GM18498 (cell line): ENCODE measurements around the gene RSBN1.
A peak's percentile ranks its signal among the peaks of the same experiment; 100 is the strongest.
"Not testable (repeated sequence)": the region's sequence is repeated elsewhere in the genome, so short reads cannot be mapped to it uniquely, and the experiment has no call there.

ENCODE experiments used
- ATAC-seq: cut with Tn5 transposase; IDR thresholded peaks from one replicate; pipeline ENCODE4 v1.9.1; 2021; ENCODE audit warnings: mild to moderate bottlenecking, moderate library complexity; ENCODE audit not compliant: unreplicated experiment

RSBN1 gene

GRCh38 chr1:113783254-113784103 is 28.8 kb downstream of the RSBN1 start:
- peak; percentile 83 for ATAC-seq

- ATAC-seq = no peak
These were observed 29.9 kb downstream of the RSBN1 start for GRCh38 chr1:113782406-113782805.

GRCh38 chr1:113780374-113781146 is 31.7 kb downstream of the RSBN1 start:
- ATAC-seq = peak; percentile 50

DNA sequence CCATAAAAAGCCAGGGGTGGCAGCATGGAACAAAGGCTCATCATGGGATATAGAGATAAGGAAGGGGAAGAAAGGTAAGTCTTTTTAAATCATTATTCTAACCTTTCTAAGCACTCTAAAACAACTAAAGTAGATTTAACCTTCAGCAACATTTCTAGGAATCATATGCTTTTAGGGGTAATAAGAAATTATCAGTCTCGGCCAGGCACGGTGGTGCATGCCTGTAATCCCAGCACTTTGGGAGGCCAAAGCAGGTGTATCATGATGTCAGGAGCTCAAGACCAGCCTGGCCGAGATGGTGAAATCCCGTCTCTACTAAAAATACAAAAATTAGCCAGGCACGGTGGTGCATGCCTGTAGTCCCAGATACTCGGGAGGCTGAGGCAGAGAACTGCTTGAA is 32.7 kb downstream of the RSBN1 start:
- no peak for ATAC-seq

GRCh38 chr1:113777561-113777960 is 34.7 kb downstream of the RSBN1 start:
- ATAC-seq = no peak

- ATAC-seq = no peak
These were observed 42.2 kb downstream of the RSBN1 start for GRCh38 chr1:113770031-113770430.

DNA sequence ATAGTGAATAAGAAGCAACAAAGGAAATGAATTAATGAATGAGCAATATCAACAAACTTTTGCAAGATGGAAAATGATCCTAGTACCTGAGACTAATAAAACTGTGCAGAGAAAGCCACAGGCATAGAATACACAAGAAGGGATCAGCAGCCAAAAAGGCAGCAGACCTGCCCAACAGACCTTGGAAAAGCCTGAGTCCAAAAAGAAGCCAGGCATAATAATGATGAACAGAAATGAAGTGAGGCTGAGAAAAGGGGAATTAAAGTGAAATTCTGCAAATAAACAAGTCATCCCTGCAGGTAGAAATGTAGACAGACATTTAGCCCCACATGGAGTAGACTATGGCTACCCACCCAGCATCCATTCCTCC is 42.7 kb downstream of the RSBN1 start:
- no peak for ATAC-seq

GRCh38 chr1:113768916-113769600 is 43.2 kb downstream of the RSBN1 start:
- ATAC-seq = no peak

DNA sequence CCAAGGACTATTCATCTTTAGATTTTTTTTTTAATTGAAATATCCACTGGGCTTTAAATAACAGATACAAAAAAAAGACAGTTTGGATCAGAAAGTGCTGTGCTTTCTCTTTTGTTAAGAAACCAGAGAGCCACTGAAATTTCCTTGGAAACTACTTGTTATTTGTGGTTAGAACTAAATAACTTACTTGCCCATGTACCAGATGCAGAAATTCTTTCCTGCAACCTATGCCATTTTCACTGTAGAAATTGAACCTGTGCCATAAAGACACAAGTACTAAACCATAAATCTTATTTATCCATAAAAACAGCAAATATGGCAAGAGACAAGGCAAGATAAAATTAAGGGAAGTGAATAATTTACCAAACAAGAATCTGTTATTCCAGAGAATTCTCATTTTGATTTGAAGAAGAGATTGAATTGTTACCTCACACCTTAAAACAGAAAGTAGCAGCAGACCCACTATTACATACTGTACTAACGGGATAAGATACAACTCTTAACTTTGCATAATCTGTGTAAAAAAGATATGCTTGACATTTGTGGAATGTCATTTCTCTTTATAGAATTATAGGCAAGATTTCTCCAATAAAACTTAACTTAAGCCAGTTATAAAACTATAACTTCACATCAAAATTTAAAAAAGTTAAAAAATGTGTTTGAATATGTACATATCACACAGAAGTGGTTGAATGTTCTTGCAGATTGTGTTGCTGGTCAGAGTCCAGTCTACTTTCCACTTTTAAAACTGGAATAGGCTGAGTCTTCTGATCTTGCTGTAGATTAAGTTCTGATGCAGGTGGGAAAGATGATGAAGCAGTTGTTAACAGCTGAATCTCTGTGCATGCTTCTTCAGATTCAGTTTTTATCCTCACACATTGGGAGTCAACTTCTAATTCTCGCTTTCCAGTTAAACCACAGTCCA is 46.7 kb downstream of the RSBN1 start:
- no peak for ATAC-seq

DNA sequence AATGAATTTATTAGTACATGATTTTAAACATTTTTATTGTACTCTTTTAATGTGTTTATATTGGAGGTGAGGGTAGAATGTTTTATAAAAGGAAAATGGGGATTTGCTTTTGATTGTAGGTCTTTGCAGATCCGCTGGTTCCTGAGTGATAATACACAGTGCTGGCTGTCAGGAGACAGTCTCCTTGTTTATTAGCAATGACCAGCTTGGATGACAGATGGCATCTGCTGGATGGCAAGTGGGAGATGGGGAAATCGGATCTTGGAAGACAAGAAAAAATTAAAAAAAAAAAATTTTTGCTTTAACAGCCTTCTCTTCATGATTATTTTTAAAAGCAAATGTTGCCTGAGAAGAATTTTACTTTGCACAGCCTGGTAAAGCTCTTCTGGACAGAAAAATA is 48.6 kb downstream of the RSBN1 start:
- ATAC-seq = no peak

GRCh38 chr1:113761937-113762336 is 50.3 kb downstream of the RSBN1 start:
- ATAC-seq = no peak

GRCh38 chr1:113760102-113761080 is 51.9 kb downstream of the RSBN1 start:
- ATAC-seq = no peak

- peak; percentile 89 for ATAC-seq
These were observed 52.8 kb downstream of the RSBN1 start, which contains the start of gene PHTF1 for GRCh38 chr1:113759333-113760101. Gene PHTF1, minus strand, starts transcription at chr1:113759486. Its CDS starts 783 bp downstream, at chr1:113758703.

DNA sequence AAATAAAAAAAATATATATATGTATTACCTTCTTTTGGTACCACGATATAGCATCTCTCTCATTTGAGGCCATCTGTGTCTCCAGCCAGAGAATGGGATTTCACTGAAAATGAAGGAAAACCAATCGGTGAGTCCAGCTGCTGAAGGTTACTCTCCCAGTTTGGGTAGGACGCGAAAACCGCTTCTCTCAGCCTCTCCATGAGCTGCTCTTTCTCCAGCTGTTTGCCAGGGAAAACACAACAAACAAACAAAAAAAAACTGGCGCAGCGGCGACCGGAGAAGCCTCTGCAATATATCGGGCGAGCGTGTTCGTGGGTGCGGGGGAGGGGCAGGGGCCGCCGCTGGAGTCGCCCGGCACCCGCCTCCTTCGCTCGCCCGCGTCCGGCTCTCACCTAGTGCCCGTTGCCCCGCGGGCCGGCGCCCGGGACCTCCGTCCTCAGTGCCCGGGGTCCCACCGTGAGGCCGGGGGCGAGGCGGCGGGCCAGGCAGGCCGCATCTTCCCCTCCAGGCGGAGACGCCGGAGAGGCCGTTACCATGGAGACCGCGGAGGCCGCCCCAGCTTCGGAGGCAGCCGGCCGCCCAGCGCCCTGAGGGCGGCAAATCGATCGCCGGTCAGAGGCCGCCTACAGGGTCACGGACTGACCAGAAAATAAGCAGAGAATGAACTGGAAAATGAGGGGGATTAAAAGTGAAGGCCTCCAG is 53.5 kb downstream of the RSBN1 start:
- peak; percentile 64 for ATAC-seq

DNA sequence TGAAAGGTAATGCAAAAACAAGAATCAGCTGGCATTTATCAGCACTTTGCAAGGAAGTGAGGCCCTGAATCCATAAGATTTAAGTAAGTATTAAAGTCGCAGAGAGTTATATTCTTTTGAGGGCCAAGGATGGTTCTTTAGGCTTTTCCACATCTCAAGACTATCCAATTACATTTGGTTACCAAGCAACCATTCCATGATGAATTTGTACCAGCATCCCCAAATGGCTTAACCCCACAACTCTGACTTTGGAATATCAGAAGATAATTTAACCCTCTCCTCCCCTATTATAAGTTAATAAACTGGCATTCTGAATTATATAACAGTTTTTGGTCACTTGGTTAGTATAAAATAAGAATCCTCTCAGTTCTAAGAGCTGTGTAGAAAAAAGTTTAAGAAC is 55.8 kb downstream of the RSBN1 start:
- no peak for ATAC-seq

- not testable (repeated sequence) for ATAC-seq
These were observed 58.9 kb downstream of the RSBN1 start for GRCh38 chr1:113753333-113753732.

- ATAC-seq = no peak
These were observed 60.8 kb downstream of the RSBN1 start for GRCh38 chr1:113751516-113751915.

DNA sequence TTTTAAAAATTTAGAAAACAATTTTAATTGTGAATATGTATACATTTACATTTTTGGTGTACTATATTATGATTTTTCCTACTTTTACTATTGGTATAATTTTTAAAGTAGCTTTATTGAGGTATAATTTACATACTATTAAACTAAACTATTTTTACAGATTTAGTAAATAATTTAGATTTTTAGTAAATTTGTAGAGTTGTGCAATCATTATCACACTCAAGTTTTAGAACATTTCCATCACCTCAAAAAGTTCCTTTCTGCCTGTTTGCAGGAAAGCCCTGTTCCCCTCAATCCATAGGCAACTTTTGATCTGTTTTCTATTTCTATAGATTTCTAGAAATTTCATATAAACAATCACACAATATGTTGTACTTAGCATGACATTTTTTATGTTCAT is 61.2 kb downstream of the RSBN1 start:
- ATAC-seq = no peak
